Endometrial microvascular endothelial cells (primary cell): Measurements from ENCODE around the gene ZBTB39. TPM values are rescaled to one million over a fixed set of nuclear protein-coding genes. Genes with fewer than 3 reads are reported as not detected.
"Not testable (repeated sequence)": the region's sequence is repeated elsewhere in the genome, so short reads cannot be mapped to it uniquely, and the experiment has no call there.

Experiments used
- in situ Hi-C: cut with HindIII; loops from 2 replicates; pipeline ENCODE4 v1.10.0; 2017; ENCODE audit warnings: low sequenced_read_pairs, low pct_unique_long_range_greater_than_20kb; ENCODE audit errors: inconsistent ontology term
- total RNA-seq: library from RNA; depleted of rRNA; stranded (reverse); fragments of >200 nt; gene quantifications from one replicate; pipeline ENCODE4 v1.2.3, GENCODE V29; 2015; ENCODE audit errors: inconsistent ontology term

The ZBTB39 gene
- 3.1 TPM for total RNA-seq

GRCh38 chr12:57005980-57006808 lies at the start of gene ZBTB39:
TSS of gene ZBTB39 (minus strand) at chr12:57006546. CDS start at chr12:57004917, 1,629 bp downstream.
- in situ Hi-C loops, result no loop called here

DNA sequence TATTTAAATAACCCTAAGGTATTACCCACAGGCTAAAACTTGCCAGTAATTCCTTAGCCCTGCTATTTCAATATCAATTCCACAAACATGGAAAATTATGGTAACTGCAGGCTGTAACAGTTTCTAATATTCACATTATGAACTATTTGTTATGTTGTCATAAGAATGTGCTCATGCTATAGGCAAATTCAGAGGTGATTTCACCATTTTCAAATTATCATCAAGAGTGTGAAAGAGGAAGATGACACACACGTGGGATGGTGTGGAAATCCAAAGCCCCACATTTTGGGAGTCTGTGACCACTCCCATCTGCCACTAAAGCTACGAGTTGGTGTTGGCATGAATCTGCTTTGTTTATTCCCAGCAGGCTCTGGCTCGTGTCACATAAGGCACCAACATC lies 49.5 kb upstream of the ZBTB39 start:
- in situ Hi-C loops, result no loop called here

GRCh38 chr12:57053901-57054300 lies 47.6 kb upstream of the ZBTB39 start:
- in situ Hi-C loops, result not testable (repeated sequence)

DNA sequence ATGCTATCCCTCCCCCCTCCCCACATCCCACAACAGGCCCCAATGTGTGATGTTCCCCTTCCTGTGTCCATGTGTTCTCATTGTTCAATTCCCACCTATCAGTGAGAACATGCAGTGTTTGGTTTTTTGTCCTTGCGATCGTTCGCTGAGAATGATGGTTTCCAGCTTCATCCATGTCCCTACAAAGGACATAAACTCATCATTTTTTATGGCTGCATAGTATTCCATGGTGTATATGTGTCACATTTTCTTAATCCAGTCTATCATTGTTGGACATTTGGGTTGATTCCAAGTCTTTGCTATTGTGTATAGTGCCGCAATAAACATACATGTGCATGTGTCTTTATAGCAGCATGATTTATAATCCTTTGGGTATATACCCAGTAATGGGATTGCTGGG lies 46.8 kb upstream of the ZBTB39 start:
- in situ Hi-C loops, result not testable (repeated sequence)

DNA sequence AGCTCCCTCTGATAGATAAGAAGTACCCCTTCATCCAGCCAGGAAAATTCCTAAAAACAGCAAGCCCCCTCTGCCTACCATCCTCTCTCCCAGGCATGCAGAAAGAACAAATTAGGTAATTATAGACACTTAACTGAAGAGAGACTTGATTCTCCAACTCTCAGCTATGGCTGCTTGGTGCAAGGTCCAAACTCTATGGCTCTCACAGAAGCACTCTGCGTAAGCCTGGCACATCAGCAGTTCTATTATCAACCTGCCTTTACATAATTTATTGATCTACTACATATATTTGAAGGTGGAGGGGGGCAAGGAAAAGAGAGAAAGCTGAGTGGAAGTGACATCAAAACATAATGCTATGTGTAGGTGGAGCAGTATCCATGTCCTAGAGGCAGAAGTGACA lies 44.7 kb upstream of the ZBTB39 start:
- in situ Hi-C loops, result no loop called here

- in situ Hi-C loops, result no loop called here
These were observed 43.5 kb upstream of the ZBTB39 start, which contains the start of gene MYO1A for GRCh38 chr12:57049890-57050289. TSS of gene MYO1A (minus strand) at chr12:57050129. CDS start at chr12:57048323, 1,806 bp downstream.

DNA sequence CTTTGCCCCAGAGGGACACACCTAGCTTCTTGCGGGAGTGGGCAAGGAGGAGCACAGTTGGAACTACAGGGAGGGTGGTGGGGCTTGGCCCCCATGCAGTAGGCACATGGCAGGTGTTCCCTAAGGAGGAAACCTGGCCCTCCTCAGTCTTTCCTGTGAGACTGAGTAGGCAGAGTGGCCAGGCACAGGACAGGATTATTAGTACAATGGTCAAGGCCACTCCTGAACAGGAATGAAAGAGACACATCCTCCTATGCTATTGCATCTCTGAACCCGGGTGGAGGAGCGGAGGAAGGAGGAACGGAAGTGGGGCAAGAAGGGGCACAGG lies 42.7 kb upstream of the ZBTB39 start:
- in situ Hi-C loops, result no loop called here

GRCh38 chr12:57048423-57049118 lies 42.2 kb upstream of the ZBTB39 start:
- in situ Hi-C loops, result no loop called here

- in situ Hi-C loops, result no loop called here
These were observed 41.6 kb upstream of the ZBTB39 start for GRCh38 chr12:57047981-57048380.

- in situ Hi-C loops, result no loop called here
These were observed 40.9 kb upstream of the ZBTB39 start for GRCh38 chr12:57046947-57047890.

GRCh38 chr12:57046086-57046791 lies 39.9 kb upstream of the ZBTB39 start:
- in situ Hi-C loops, result no loop called here

- in situ Hi-C loops, result no loop called here
These were observed 38.5 kb upstream of the ZBTB39 start for GRCh38 chr12:57044889-57045288.

GRCh38 chr12:57044468-57044867 lies 38.1 kb upstream of the ZBTB39 start:
- in situ Hi-C loops, result no loop called here

- in situ Hi-C loops, result no loop called here
These were observed 36.3 kb upstream of the ZBTB39 start for GRCh38 chr12:57042695-57043094.

DNA sequence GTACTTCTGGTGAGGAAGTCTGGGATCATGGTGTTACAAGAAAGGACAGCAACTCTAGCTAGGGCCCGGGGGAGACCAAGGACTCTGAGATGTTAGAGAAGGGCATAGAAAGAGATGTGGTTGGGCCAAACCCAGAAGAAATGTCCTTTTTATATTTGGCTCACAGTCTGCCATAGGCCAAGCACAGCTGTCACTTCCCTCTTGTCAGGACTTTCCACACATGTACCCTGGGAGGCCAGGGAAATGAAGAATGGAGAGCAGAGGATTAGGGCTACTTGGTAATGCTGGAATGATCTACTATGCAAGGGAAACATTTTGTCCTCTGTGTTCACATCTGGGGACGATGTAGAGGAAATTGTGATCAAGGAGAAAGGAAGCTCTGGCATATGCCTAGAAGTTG lies 34.4 kb upstream of the ZBTB39 start:
- in situ Hi-C loops, result no loop called here

- in situ Hi-C loops, result no loop called here
These were observed 33.9 kb upstream of the ZBTB39 start for GRCh38 chr12:57040211-57040610.

- in situ Hi-C loops, result no loop called here
These were observed 32.9 kb upstream of the ZBTB39 start for GRCh38 chr12:57039016-57039798.

DNA sequence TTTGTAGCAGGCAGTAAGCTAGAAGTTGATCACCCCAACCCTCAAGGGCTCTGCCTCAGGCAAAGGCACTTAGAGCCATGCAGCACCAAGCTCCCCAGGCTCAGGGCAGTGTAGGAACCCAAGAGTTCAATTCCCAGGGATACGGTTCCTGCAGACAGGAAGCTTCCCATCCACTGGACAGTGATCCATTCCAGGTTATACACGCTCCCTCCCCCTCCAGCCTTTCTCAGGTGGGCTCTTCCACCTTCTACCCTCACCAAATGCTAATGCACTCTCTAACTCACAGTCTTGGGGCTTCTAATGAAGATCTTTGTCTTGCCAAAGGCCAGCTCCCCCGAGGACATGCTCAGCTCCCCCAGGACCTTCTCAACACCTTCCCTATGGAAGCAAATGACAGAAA lies 30.9 kb upstream of the ZBTB39 start:
- in situ Hi-C loops, result no loop called here
